ENCODE results near the gene HTN3.
"Not testable (repeated sequence)": the region's sequence is repeated elsewhere in the genome, so short reads cannot be mapped to it uniquely, and the experiment has no call there.

Gene HTN3

GRCh38 chr4:70028159-70028558 is at the start of gene HTN3:
TSS of gene HTN3 (plus strand) at chr4:70028459. CDS start at chr4:70030741, 2,282 bp downstream.
- not testable (repeated sequence) for DNase-seq

GRCh38 chr4:69984030-69984443 is 44.2 kb upstream of the HTN3 start:
- no peak for DNase-seq

DNA sequence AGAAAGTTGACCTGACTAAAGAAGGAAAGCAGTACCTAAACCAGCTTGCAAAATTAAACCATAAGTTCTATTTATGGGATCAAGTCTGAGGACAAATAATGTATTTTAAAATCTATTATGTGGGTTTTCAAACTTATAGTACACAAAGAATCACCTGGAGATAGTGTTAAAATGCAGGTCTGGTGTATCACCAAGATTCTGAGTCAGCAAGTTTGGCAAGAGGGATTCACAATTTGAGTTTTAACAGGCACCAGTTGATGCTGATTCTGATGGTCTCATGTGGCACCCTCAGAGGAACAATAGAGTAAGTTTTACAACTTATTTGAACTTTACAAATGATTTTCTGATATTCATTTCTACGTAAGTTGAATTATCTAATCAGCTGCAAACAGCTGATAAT is 41.6 kb upstream of the HTN3 start:
- DNase-seq, result no peak

- DNase-seq, result no peak
Observed at GRCh38 chr4:69991016-69991415, 37.2 kb upstream of the HTN3 start.

- DNase-seq, result no peak
Observed at GRCh38 chr4:69994782-69995181, 33.5 kb upstream of the HTN3 start.

GRCh38 chr4:69995526-69996016 is 32.7 kb upstream of the HTN3 start, which contains the start of gene STATH:
TSS of gene STATH (plus strand) at chr4:69995966. CDS start at chr4:69998438, 2,472 bp downstream.
- no peak for DNase-seq

DNA sequence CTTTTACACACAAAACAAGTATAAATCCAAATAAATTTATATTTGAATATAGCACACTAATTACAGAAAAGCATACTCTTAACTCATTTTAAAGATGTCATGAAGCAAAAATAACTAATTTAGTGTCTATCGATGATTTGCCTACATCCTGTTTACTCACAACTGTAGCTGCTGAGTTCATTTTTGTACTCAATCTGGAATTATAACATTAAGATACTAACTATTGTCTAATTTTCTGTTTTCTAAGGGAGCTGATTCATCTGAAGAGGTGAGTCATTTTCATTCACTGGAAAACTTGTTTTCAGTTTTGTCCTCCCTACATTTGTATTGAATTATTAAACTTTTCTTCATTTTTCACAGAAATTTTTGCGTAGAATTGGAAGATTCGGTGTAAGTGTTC is 28.8 kb upstream of the HTN3 start:
- no peak for DNase-seq

- no peak for DNase-seq
Observed at GRCh38 chr4:70000711-70001110, 27.5 kb upstream of the HTN3 start.

- no peak for DNase-seq
Observed at GRCh38 chr4:70002507-70002906, 25.8 kb upstream of the HTN3 start.

DNA sequence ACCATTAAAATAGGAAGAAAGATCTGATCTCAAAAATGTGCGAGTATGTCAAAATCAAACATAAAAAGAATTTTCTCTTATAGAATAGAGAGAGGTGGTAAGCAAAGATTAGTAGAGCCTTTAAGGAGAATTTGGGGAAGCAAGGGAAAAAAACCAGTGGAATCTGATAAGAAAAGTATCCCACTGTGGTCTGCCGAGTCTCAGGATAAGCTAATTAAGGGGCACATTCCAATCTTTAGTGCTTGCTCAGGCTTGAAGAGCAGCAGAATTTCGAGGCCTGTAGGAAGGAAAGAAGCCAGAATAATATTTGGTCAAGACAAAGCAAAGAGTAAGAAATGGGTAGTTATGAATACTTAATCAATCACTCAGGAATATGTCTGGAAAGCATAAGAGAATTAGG is 19.5 kb upstream of the HTN3 start:
- no peak for DNase-seq

- DNase-seq, result not testable (repeated sequence)
Observed at GRCh38 chr4:70019006-70019405, 9.3 kb upstream of the HTN3 start.

DNA sequence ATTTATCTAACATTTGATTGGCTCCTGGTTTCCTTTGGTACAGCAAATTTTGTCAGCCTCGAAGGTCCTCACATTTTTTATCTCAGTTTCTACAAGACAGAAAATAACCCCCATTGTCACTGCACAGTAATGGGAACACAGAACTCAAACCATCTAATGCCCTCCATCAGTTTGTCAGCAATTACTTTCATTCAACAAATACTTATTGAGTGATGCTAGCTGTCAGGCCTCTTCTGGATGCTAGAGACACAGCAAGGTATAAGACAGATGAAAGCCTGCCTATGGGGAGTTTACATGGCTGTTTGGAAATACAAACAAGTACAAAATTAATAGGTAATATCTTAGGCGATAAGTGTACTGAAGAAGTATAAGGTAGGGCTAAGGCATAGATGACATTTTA is 5.0 kb upstream of the HTN3 start:
- DNase-seq, result no peak

DNA sequence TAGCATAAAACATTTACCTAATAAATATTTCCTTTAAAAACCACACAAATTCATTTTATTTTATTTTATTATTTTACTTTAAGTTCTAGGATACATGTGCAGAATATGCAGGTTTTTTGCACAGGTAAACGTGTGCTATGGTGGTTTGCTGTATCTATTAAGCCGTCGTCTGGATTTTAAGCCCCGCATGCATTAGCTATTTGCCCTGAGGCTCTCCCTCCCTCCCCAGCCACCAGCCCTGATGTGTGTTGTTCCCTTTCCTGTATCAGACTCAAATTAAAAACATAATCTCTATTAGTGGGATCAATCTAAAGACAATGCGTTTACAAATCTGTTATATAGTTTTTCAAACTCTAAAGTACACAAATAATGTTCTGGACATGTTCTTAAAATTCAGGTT is 1.2 kb upstream of the HTN3 start:
- no peak for DNase-seq

DNA sequence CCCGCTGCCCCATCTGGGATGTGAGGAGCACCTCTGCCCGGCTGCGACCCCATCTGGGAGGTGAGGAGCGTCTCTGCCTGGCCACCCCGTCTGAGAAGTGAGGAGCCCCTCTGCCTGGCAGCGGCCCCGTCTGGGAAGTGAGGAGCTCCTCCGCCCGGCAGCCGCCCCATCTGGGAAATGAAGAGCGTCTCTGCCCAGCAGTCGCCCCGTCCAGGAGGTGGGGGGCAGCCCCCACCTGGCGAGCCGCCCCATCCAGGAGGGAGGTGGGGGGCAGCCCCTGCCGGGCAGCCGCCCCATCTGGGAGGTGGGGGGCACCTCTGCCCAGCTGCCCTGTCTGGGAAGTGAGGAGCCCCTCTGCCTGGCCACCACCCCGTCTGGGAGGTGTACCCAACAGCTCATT is 9.3 kb downstream of the HTN3 start:
- not testable (repeated sequence) for DNase-seq

DNA sequence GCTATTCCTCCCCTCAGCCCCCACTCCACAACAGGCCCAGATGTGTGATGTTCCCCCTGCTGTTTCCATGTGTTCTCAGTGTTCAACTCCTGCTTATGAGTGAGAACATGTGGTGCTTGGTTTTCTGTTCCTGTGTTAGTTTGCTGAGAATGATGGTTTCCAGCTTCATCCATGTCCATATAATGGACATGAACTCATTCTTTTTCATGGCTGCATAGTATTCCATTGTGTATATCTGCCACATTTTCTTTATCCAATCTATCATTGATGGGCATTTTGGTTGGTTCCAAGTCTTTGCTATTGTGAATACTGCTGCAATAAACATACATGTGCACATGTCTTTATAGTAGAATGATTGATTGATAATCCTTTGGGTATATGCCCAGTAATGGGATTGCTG is 11.7 kb downstream of the HTN3 start:
- not testable (repeated sequence) for DNase-seq

GRCh38 chr4:70041652-70042286 is 13.5 kb downstream of the HTN3 start:
- no peak for DNase-seq

GRCh38 chr4:70050138-70050537 is 21.9 kb downstream of the HTN3 start, which contains the start of gene HTN1:
TSS of gene HTN1 (plus strand) at chr4:70050438. CDS start at chr4:70053077, 2,639 bp downstream.
- DNase-seq, result not testable (repeated sequence)

GRCh38 chr4:70056534-70056933 is 28.3 kb downstream of the HTN3 start:
- not testable (repeated sequence) for DNase-seq

DNA sequence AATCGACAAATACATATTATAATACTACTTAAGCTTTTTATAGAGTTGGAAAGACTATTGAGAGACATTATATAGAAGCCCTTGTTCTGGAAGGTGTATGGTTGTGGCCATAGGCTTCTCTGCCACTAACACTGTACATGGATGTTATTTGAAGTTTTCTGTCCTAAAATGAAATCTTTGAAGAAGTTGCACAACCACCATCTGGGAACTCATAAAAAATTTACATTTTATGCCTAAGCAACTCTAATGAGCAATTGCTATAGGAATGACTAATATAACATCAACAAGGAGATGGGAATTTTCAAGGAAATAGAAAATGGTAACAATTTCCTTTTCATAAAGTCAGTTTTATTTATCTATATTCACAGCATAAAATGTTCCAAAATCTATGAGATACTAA is 29.4 kb downstream of the HTN3 start:
- no peak for DNase-seq

DNA sequence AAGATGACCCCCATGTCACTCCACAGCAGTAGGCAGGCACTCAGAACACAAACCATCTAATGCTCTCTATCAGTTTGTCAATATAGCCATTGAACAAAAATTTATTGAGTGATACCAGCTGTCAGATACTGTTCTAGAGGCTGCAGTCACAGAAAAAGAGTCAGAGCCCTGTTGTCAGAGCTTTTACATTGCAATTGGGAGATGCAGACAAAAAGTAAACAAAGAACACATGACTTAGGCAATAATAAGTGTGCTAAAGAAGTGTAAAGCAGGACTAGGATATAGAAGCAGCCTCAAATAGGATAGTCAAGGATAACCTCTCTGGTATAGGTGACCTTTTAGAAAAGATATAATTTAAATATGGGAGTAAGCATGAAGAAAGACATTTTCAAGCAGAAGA is 30.9 kb downstream of the HTN3 start:
- no peak for DNase-seq

DNA sequence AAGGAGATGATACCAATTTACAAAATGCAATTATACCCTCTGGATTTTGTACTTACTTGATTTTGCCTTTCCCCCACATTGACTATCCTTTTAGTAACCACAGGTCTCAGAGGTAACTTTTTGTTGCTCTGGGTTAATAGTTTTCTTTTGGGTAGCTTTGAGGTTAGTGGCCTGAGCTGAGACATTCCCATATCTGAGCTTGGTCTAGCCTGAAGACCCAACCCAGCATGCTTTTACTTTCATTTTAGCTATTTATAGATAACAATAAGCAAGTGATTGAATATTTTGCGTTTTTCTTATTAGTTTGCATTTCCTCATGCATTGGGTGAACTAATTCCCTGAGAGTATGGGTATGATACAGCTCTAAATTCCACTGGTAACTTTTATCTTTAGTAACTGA is 33.7 kb downstream of the HTN3 start:
- DNase-seq, result no peak

DNA sequence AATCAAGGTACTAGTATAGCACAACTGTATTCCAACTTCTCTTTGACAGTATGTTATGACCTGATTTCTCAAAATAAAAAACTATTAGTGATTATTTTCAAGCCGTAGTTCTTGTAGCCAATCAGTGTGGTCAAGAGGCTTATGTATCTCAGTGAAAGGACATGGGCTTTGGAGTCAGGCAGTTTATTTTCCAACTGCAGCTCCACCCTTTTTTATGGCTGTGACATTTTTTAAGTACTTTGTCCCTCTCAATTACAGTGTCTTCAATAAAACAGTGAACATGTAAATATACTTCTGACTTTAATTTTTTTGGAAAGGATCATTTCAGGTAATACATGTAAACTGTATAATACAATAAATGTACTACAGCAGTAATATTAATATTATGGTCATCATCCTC is 51.9 kb downstream of the HTN3 start:
- DNase-seq, result no peak
